K562 (cell line): ENCODE measurements around the gene GPER1. TPM values are rescaled to one million over a fixed set of nuclear protein-coding genes. Genes with fewer than 3 reads are reported as not detected.

Source experiments
- BRD4 ChIP-seq: fragments of 200-600 bp; sonication (generic); IDR thresholded peaks from 2 replicates; pipeline ENCODE4 v1.6.1; 2017; ENCODE audit warnings: inconsistent platforms
- E2F3 ChIP-seq: fragments of 250-450 bp; sonication (Bioruptor Pico); IDR thresholded peaks from 2 replicates; pipeline ENCODE4 v1.4.0; 2020; ENCODE audit warnings: mild to moderate bottlenecking
- ELF4 ChIP-seq: fragments of 450-650 bp; formaldehyde crosslinking; IDR thresholded peaks from 2 replicates; pipeline ENCODE4 v1.4.0; 2022; ENCODE audit warnings: missing genetic modification characterization
- GTF2A2 ChIP-seq: IDR thresholded peaks from 2 replicates; pipeline ENCODE4 v1.6.1; 2016; ENCODE audit warnings: mild to moderate bottlenecking, missing genetic modification characterization, missing compliant biosample characterization
- GTF2F1 ChIP-seq: IDR thresholded peaks from 2 replicates; pipeline ENCODE4 v1.6.1; 2011; ENCODE audit warnings: low read depth, low read length, improper control_type of control experiment
- HDAC6 ChIP-seq: IDR thresholded peaks from 2 replicates; pipeline ENCODE4 v1.6.1; 2012; ENCODE audit warnings: low read depth, mild to moderate bottlenecking, control low read depth, inconsistent platforms, low read length, moderate library complexity
- IRF2 ChIP-seq: sonication (generic); formaldehyde crosslinking; IDR thresholded peaks from 2 replicates; pipeline ENCODE4 v1.8.1; 2022; ENCODE audit warnings: mild to moderate bottlenecking, missing genetic modification reagents
- MAZ ChIP-seq, 2 experiments: fragments of 450-650 bp in 1 of 2; sonication (generic) in 1 of 2; formaldehyde crosslinking; IDR thresholded peaks in 1 of 2; conservative IDR thresholded peaks in 1 of 2; 2 replicates each; pipeline versions ENCODE4 v1.4.0 to v1.5.0; 2020; ENCODE audit warnings: mild to moderate bottlenecking in 1 of 2, missing genetic modification reagents in 1 of 2
- NCOR1 ChIP-seq: fragments of 450-650 bp; IDR thresholded peaks from 2 replicates; pipeline ENCODE4 v1.6.1; 2016; ENCODE audit warnings: mild to moderate bottlenecking, moderate library complexity
- NR1H2 ChIP-seq: sonication (generic); formaldehyde crosslinking; IDR thresholded peaks from 2 replicates; pipeline ENCODE4 v1.4.0; 2020; ENCODE audit warnings: mild to moderate bottlenecking, missing genetic modification reagents
- NR2C1 ChIP-seq, 2 experiments: fragments of 450-650 bp; IDR thresholded peaks; 2 replicates each; pipeline ENCODE4 v1.6.1; 2017; ENCODE audit warnings: mild to moderate bottlenecking in 2 of 2, antibody characterized with exemption in 1 of 2, inconsistent platforms in 1 of 2, missing compliant biosample characterization in 1 of 2, missing genetic modification characterization in 1 of 2
- PHB ChIP-seq: fragments of 250-450 bp; sonication (Bioruptor Pico); IDR thresholded peaks from 2 replicates; pipeline ENCODE4 v1.5.0; 2021
- PRPF4 ChIP-seq: fragments of 200-400 bp; formaldehyde crosslinking; IDR thresholded peaks from one replicate; pipeline ENCODE4 v1.6.1; 2017; ENCODE audit warnings: low read length, low read depth, mild to moderate bottlenecking; ENCODE audit not compliant: insufficient read depth, poor library complexity, severe bottlenecking
- SRSF3 ChIP-seq: fragments of 200-400 bp; formaldehyde crosslinking; IDR thresholded peaks from 2 replicates; pipeline ENCODE4 v1.6.1; 2016; ENCODE audit warnings: mild to moderate bottlenecking, low read length, moderate library complexity; ENCODE audit not compliant: insufficient read depth
- SUPT5H ChIP-seq: fragments of 450-650 bp; IDR thresholded peaks from 2 replicates; pipeline ENCODE4 v1.6.1; 2016
- TAF7 ChIP-seq: fragments of 450-650 bp; IDR thresholded peaks from 2 replicates; pipeline ENCODE4 v1.6.1; 2016; ENCODE audit warnings: missing genetic modification characterization, missing compliant biosample characterization
- WHSC1 ChIP-seq: IDR thresholded peaks from one replicate; pipeline ENCODE4 v1.6.1; 2012; ENCODE audit warnings: low read length, control low read depth, inconsistent platforms
- ZFP36 ChIP-seq: fragments of 150-350 bp; IDR thresholded peaks from 2 replicates; pipeline ENCODE4 v1.6.1; 2018; ENCODE audit warnings: low read length, low read depth; ENCODE audit not compliant: partially characterized antibody
- ZNF431 ChIP-seq: sonication (generic); formaldehyde crosslinking; IDR thresholded peaks from 2 replicates; pipeline ENCODE4 v1.8.0; 2022; ENCODE audit warnings: mild to moderate bottlenecking, missing genetic modification reagents
- ZNF75A ChIP-seq: fragments of 450-650 bp; formaldehyde crosslinking; IDR thresholded peaks from 2 replicates; pipeline ENCODE4 v1.4.0; 2020; ENCODE audit warnings: mild to moderate bottlenecking
- polyA plus RNA-seq, 8 experiments: library from polyadenylated mRNA; depleted of rRNA in 4 of 8; stranded (reverse) in 5 of 8; unstranded in 3 of 8; fragments of >200 nt; fragmentation: Nextera tagmentation in 2 of 8; fragmentation: Illumina TruSeq in 1 of 8; extraction: Ambion mirVana in 2 of 8; extraction: Trizol in 1 of 8; gene quantifications; 2 replicates each; pipeline versions ENCODE4 v1.2.1 to v1.2.3, GENCODE V29; 2011 to 2014; ENCODE audit warnings: inconsistent platforms in 1 of 8, missing spikeins in 1 of 8
- total RNA-seq, 7 experiments: library from RNA; depleted of rRNA in 6 of 7; stranded (reverse); fragments of >200 nt in 6 of 7; fragmentation: Illumina TruSeq in 2 of 7; extraction: Trizol in 2 of 7; gene quantifications; 2 replicates each; pipeline versions ENCODE4 v1.2.1 to v1.2.3, GENCODE V29; 2011 to 2021; ENCODE audit warnings: low replicate concordance in 1 of 7
- TF ChIP-seq, protein P1 (sequence below), 2 experiments: fragments of 450-650 bp in 1 of 2; sonication (generic) in 1 of 2; formaldehyde crosslinking in 1 of 2; IDR thresholded peaks; 2 replicates each; pipeline versions ENCODE4 v1.7.1 to v1.9.0; 2016 to 2022; ENCODE audit warnings: inconsistent platforms in 1 of 2, mild to moderate bottlenecking in 1 of 2, missing genetic modification reagents in 1 of 2

Gene GPER1
- total and polyA plus RNA-seq, 9 of the 15 experiments (the other 6 are each of a cell fraction or from before 2014, with no cell fraction given) = 0.04 to 0.09 (median 0.08) TPM; not detected in 6

DNA sequence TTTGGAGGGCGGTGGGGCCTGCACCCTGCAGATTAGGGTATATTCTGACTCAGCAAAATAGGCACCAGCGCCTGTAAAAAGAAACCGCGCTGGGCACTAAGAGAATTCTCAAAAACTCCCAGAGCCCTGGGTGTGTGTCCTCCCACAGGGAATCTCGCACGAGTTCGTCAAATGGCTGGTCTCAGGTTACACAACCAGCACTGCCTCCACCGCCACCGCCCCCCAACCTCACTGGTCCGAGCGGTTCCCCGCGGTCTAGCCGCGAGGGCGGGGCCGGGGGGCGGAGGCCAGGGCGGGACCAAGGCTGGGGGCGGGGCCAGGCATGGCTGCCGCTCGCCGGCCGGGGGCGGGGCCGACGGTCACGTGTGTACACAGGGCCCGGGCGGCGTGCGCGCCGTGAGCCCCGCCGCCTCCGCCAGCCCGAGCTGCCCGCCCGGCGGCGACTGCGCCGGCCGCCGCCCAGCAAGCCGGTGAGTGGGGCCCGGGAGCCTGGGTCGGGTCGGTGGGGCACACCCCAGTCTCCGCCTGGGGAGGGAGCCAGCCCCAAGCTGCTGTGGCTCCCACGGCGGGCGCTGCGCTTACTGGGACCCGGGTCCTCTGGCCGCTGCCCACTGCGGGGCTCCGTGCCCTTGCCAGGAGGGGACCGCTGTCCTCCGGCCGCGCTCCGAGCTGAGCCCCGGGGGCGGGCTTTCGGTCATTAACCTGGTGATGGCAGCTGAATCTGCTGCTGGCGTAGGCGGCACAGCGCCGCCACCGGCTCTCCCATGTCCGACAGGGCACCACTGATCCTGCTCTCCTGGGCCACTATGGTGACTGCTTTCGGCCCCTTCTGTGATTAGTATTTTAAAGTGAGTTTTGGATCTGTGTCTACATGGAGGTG is 43.5 kb upstream of the GPER1 start, which contains the start of gene GPR146 (continued):
- TF ChIP-seq, protein P1, sequence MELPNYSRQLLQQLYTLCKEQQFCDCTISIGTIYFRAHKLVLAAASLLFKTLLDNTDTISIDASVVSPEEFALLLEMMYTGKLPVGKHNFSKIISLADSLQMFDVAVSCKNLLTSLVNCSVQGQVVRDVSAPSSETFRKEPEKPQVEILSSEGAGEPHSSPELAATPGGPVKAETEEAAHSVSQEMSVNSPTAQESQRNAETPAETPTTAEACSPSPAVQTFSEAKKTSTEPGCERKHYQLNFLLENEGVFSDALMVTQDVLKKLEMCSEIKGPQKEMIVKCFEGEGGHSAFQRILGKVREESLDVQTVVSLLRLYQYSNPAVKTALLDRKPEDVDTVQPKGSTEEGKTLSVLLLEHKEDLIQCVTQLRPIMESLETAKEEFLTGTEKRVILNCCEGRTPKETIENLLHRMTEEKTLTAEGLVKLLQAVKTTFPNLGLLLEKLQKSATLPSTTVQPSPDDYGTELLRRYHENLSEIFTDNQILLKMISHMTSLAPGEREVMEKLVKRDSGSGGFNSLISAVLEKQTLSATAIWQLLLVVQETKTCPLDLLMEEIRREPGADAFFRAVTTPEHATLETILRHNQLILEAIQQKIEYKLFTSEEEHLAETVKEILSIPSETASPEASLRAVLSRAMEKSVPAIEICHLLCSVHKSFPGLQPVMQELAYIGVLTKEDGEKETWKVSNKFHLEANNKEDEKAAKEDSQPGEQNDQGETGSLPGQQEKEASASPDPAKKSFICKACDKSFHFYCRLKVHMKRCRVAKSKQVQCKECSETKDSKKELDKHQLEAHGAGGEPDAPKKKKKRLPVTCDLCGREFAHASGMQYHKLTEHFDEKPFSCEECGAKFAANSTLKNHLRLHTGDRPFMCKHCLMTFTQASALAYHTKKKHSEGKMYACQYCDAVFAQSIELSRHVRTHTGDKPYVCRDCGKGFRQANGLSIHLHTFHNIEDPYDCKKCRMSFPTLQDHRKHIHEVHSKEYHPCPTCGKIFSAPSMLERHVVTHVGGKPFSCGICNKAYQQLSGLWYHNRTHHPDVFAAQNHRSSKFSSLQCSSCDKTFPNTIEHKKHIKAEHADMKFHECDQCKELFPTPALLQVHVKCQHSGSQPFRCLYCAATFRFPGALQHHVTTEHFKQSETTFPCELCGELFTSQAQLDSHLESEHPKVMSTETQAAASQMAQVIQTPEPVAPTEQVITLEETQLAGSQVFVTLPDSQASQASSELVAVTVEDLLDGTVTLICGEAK (IDR thresholded peaks at IDR 0.05) = no peak
- TF ChIP-seq, protein P1 (CRISPR knock-in tag; IDR thresholded peaks at IDR 0.05) = no peak
- TF ChIP-seq IRF2 (CRISPR knock-in tag) (no peak), ZFP36 (no peak), HDAC6 (no peak), MAZ (CRISPR knock-in tag; conservative IDR thresholded peaks at IDR 0.05 in 1 of 2, IDR thresholded peaks at IDR 0.05 in 1 of 2) (peak in 1 of 2 experiments; percentile 73; a peak in 2 of 4 replicates), ZNF75A (CRISPR knock-in tag) (no peak), GTF2F1 (no peak), ZNF431 (CRISPR knock-in tag) (no peak), GTF2A2 (tag) (no peak), NR2C1 (IDR thresholded peaks at IDR 0.05) (no peak), NR2C1 (tag; IDR thresholded peaks at IDR 0.05) (no peak), TAF7 (tag) (no peak), ELF4 (CRISPR knock-in tag) (no peak), NR1H2 (CRISPR knock-in tag) (no peak), BRD4 (no peak), WHSC1 (no peak), NCOR1 (peak; percentile 69), SRSF3 (no peak), PHB (CRISPR knock-in tag) (0 out of 2 replicates have a peak, but pooled peaks have one; percentile 42), SUPT5H (no peak), E2F3 (CRISPR knock-in tag) (no peak), PRPF4 (no peak)
